ENCODE results near the gene CBLB. TPM values are rescaled to one million over a fixed set of nuclear protein-coding genes. Genes with fewer than 3 reads are reported as not detected.
A peak's percentile ranks its signal among the peaks of the same experiment; 100 is the strongest.
"Not testable (repeated sequence)": the region's sequence is repeated elsewhere in the genome, so short reads cannot be mapped to it uniquely, and the experiment has no call there.

The CBLB gene
- total RNA-seq, 2 donors from 2014 or later = 31.1 to 40.5 TPM

DNA sequence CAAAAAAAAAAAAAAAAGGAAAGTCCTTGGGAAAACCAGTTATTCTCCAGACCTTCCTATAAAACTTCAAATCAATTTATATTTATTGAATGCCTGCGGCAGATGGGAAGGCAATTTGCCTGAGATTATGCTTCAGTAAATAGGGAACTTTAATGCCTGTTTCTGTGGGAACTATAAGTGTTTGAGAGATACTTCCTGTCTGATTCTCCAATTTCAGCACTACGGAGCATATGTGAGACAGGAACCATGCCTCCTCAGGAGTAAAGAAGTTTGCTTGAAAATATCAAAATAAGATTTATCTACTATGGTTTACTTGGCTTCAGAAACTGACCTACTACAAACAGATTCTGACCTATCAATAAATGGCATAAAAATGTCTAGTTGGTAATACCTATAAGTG is 135.5 kb downstream of the CBLB start:
- no peaks in the 10 kb centered on the region for H3K27me3 ChIP-seq
- H3K4me3 ChIP-seq = no peak overlapping the region
- WGBS, 2 donors = 76 to 85% methylated on average over 2 of the region's 2 CpGs
- DNase-seq (no peak), ATAC-seq (no peak)
- H3K36me3 ChIP-seq (replicated peaks in 1 of 2; ENCODE audit: insufficient read depth in 1 of 2, low read depth in 2 of 2) = no peaks in the 10 kb centered on the region
- no peaks in the 10 kb centered on the region for H3K9me3 ChIP-seq
- H3K4me1 ChIP-seq = no peaks in the 10 kb centered on the region
- H3K27ac ChIP-seq = no peak overlapping the region
- TF ChIP-seq, protein P1, sequence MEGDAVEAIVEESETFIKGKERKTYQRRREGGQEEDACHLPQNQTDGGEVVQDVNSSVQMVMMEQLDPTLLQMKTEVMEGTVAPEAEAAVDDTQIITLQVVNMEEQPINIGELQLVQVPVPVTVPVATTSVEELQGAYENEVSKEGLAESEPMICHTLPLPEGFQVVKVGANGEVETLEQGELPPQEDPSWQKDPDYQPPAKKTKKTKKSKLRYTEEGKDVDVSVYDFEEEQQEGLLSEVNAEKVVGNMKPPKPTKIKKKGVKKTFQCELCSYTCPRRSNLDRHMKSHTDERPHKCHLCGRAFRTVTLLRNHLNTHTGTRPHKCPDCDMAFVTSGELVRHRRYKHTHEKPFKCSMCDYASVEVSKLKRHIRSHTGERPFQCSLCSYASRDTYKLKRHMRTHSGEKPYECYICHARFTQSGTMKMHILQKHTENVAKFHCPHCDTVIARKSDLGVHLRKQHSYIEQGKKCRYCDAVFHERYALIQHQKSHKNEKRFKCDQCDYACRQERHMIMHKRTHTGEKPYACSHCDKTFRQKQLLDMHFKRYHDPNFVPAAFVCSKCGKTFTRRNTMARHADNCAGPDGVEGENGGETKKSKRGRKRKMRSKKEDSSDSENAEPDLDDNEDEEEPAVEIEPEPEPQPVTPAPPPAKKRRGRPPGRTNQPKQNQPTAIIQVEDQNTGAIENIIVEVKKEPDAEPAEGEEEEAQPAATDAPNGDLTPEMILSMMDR (IDR thresholded peaks at IDR 0.05) = no peak
- TF ChIP-seq POLR2A (IDR thresholded peaks at IDR 0.05) = no peak
- intact Hi-C loops (cut with DNase I) = no loop called here

DNA sequence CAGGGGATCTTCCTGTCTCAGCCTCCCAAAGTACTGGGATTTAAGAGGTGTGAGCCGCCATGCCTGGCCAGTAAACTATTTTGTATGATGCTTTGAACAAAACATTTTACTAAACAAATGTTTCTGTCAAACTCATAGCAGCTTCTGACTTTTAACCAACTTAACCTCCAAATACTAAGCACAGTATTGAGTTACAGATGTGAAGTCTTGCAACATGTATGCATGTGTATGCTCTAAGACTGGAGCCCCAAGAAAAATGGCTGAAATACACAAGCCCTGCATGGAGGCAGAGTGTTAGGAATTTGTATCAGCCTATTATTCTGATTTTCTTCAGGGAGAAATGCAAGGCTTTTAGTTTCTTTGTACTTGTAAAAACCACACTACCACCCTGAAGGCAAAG is 137.1 kb downstream of the CBLB start:
- 95 to 100% methylated on average over 1 of the region's 1 CpG for WGBS, 2 donors
- intact Hi-C loops (cut with DNase I) = no loop called here
- no peaks in the 10 kb centered on the region for H3K36me3 ChIP-seq (replicated peaks in 1 of 2; ENCODE audit: insufficient read depth in 1 of 2, low read depth in 2 of 2)
- no peak overlapping the region for H3K4me3 ChIP-seq
- TF ChIP-seq, protein P1 (IDR thresholded peaks at IDR 0.05) = no peak
- no peak for TF ChIP-seq POLR2A (IDR thresholded peaks at IDR 0.05)
- H3K4me1 ChIP-seq = no peaks in the 10 kb centered on the region
- DNase-seq (no peak), ATAC-seq (no peak)
- no peaks in the 10 kb centered on the region for H3K9me3 ChIP-seq
- no peaks in the 10 kb centered on the region for H3K27me3 ChIP-seq
- no peak overlapping the region for H3K27ac ChIP-seq

DNA sequence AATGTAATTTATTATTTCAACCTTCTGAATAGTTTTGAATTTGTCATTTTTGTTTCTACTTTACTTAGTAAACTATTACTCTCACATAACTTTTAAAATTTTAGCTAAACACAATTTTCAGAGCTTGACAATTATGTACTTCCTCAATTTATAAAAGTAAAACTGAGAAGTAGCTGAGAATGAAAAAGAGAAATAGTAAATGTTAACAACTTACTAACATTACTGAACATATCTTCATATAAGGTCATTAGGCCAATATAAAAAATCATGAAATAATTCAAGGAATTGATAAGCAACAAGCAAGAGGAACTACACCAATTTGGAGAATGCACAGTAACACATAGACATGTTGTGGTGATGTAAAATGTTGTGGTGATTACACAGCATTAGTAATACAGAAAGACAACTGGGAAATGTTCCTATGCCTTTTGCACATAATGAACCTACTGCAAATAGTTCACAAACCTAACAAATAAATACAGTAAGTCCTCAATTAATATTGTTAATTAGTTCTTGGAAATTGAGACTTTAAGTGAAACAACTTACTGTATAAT is 137.9 kb downstream of the CBLB start:
- ATAC-seq = no peak
- DNase-seq = no peak
- TF ChIP-seq, protein P1 (IDR thresholded peaks at IDR 0.05) = no peak
- no peak for TF ChIP-seq POLR2A (IDR thresholded peaks at IDR 0.05)
- H3K4me3 ChIP-seq = no peak overlapping the region
- no peaks in the 10 kb centered on the region for H3K9me3 ChIP-seq
- H3K4me1 ChIP-seq = no peaks in the 10 kb centered on the region
- intact Hi-C loops (cut with DNase I) = no loop called here
- no peaks in the 10 kb centered on the region for H3K27me3 ChIP-seq
- no peak overlapping the region for H3K27ac ChIP-seq
- no peaks in the 10 kb centered on the region for H3K36me3 ChIP-seq (replicated peaks in 1 of 2; ENCODE audit: insufficient read depth in 1 of 2, low read depth in 2 of 2)

DNA sequence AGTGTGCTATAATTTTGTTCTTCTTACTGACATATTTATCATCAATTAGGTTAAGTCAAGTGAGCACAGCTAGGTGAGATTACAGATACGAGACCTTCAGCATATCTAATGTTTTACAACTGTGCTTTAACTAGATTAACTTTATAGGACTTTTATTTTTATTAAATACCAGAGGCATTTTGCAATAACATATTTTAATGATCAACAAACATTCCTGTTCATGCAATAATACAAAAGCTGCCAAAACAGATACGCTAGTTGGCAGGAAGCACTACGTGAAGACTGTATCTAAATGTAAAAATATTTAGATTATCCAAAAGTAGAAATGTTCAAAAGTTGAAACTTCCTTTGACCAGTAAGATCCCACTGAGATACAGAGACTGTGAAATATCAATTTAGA is 139.1 kb downstream of the CBLB start:
- no peak overlapping the region for H3K4me3 ChIP-seq
- no peak for TF ChIP-seq POLR2A (IDR thresholded peaks at IDR 0.05)
- TF ChIP-seq, protein P1 (IDR thresholded peaks at IDR 0.05) = no peak
- H3K36me3 ChIP-seq (replicated peaks in 1 of 2; ENCODE audit: insufficient read depth in 1 of 2, low read depth in 2 of 2) = no peaks in the 10 kb centered on the region
- WGBS, 2 donors = 62 to 67% methylated on average over 3 of the region's 3 CpGs
- no peaks in the 10 kb centered on the region for H3K27me3 ChIP-seq
- no peaks in the 10 kb centered on the region for H3K4me1 ChIP-seq
- no peaks in the 10 kb centered on the region for H3K9me3 ChIP-seq
- H3K27ac ChIP-seq = peak overlapping the region in 1 of 4 donors; percentile 24
- intact Hi-C loops (cut with DNase I) = no loop called here
- no peak for DNase-seq
- peak; percentile 66 for ATAC-seq

DNA sequence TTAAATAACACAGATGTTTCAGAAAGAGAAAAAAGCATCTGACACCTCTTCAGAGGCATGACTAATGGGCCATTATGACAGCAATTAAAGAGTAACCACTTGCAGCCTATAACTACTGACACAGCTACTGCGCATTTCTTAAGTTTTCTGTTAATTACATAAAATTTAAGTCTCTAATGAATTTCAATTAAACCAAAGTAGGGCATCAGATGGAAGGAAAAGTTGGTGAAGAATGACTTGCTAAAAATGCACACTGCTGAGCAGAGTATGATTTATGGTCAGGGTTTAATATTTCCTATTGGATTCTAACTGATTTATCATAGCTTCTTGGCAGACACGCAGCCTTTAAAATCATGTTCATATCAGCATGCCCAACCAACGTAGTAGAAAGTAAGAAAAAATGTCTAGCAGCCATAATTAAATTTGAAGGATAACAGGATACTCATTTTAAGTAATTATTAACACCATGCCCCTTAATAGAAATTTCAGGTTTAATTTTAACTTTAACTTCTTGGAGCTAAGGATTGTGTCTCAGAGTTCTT is 140.0 kb downstream of the CBLB start:
- Histone ChIP-seq H3K27me3 (no peaks in the 10 kb centered on the region), H3K9me3 (no peaks in the 10 kb centered on the region), H3K4me3 (no peak overlapping the region), H3K36me3 (replicated peaks in 1 of 2; ENCODE audit: insufficient read depth in 1 of 2, low read depth in 2 of 2) (no peaks in the 10 kb centered on the region), H3K27ac (peak overlapping the region in 1 of 4 donors; percentile 24), H3K4me1 (no peaks in the 10 kb centered on the region)
- DNase-seq = no peak
- no peak for ATAC-seq
- intact Hi-C loops (cut with DNase I) = no loop called here
- WGBS, 2 donors = 66 to 73% methylated on average over 3 of the region's 3 CpGs
- TF ChIP-seq POLR2A (IDR thresholded peaks at IDR 0.05) = no peak
- TF ChIP-seq, protein P1 (IDR thresholded peaks at IDR 0.05) = no peak

DNA sequence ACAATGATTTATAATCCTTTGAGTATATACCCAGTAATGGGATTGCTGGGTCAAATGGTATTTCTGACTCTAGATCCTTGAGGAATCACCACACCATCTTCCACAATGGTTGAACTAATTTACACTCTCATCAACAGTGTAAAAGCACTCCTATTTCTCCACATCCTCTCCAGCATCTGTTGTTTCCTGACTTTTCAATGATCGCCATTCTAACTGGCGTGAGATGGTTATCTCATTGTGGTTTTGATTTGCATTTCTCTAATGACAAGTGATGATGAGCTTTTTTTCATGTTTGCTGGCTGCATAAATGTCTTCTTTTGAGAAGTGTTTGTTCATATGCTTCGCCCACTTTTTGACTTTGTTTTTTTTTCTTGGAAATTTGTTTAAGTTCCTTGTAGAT is 141.8 kb downstream of the CBLB start:
- H3K9me3 ChIP-seq; DNase-seq; H3K27ac ChIP-seq; intact Hi-C loops (cut with DNase I); H3K4me3 ChIP-seq; ATAC-seq; H3K36me3 ChIP-seq (replicated peaks in 1 of 2; ENCODE audit: insufficient read depth in 1 of 2, low read depth in 2 of 2); H3K4me1 ChIP-seq; H3K27me3 ChIP-seq: not testable (repeated sequence)
- 95 to 96% methylated on average over 3 of the region's 3 CpGs for WGBS, 2 donors
